OCI-LY1 (cell line): Measurements from ENCODE around the gene CIC.

Experiments
- H2AFZ ChIP-seq: fragments of 200-600 bp; sonication (generic), shearing (Covaris generic); 2 replicates; pipeline ENCODE4 v1.6.0; 2014; ENCODE audit warnings: antibody characterized with exemption, mild to moderate bottlenecking, low read length
- H3F3A ChIP-seq: fragments of 200-600 bp; sonication (generic), shearing (Covaris generic); 2 replicates; pipeline ENCODE4 v1.6.0; 2014; ENCODE audit warnings: mild to moderate bottlenecking, antibody characterized with exemption, low read length, moderate library complexity; ENCODE audit not compliant: insufficient read depth
- H3K27ac ChIP-seq: fragments of 200-600 bp; sonication (generic); 2 replicates; pipeline ENCODE4 v1.5.1; 2014; ENCODE audit warnings: low read length, mixed run types, mild to moderate bottlenecking, low read depth; ENCODE audit not compliant: poor library complexity, severe bottlenecking
- H3K27me3 ChIP-seq: fragments of 200-600 bp; sonication (generic); 2 replicates; pipeline ENCODE4 v1.6.0; 2014; ENCODE audit warnings: antibody characterized with exemption, mild to moderate bottlenecking, low read length, moderate library complexity; ENCODE audit not compliant: insufficient read depth
- H3K36me3 ChIP-seq: fragments of 200-600 bp; sonication (generic); 2 replicates; pipeline ENCODE4 v1.6.1; 2014; ENCODE audit warnings: mild to moderate bottlenecking, antibody characterized with exemption, low read length, moderate library complexity, mixed read lengths; ENCODE audit not compliant: insufficient read depth
- H3K4me1 ChIP-seq: fragments of 200-600 bp; sonication (generic); 2 replicates; pipeline ENCODE4 v1.5.1; 2014; ENCODE audit warnings: mild to moderate bottlenecking, low read length, moderate library complexity; ENCODE audit not compliant: insufficient read depth, severe bottlenecking
- H3K4me2 ChIP-seq: fragments of 200-600 bp; sonication (generic), shearing (Covaris generic); 2 replicates; pipeline ENCODE4 v1.6.1; 2014; ENCODE audit warnings: low read length
- H3K4me3 ChIP-seq: fragments of 200-600 bp; sonication (generic); 2 replicates; pipeline ENCODE4 v1.5.1; 2014; ENCODE audit warnings: low read length, low read depth, mild to moderate bottlenecking, mixed read lengths; ENCODE audit not compliant: poor library complexity, severe bottlenecking
- H3K79me2 ChIP-seq: fragments of 200-600 bp; shearing (Covaris generic); 2 replicates; pipeline ENCODE4 v1.6.1; 2016; ENCODE audit warnings: mixed run types, low read length, mixed read lengths; ENCODE audit not compliant: insufficient read depth
- H3K9ac ChIP-seq: fragments of 200-600 bp; sonication (generic), shearing (Covaris generic); 2 replicates; pipeline ENCODE4 v1.6.1; 2014; ENCODE audit warnings: mild to moderate bottlenecking, low read length, mixed read lengths
- H3K9me2 ChIP-seq: fragments of 200-600 bp; sonication (generic), shearing (Covaris generic); 2 replicates; pipeline ENCODE4 v1.6.1; 2014; ENCODE audit warnings: low read depth, mild to moderate bottlenecking, low read length, mixed read lengths
- H3K9me3 ChIP-seq: fragments of 200-600 bp; shearing (Covaris generic); 2 replicates; pipeline ENCODE4 v1.6.1; 2014; ENCODE audit warnings: low read length, mixed read lengths
- H4K20me1 ChIP-seq: fragments of 200-600 bp; sonication (generic), shearing (Covaris generic); 2 replicates; pipeline ENCODE4 v1.6.0; 2016; ENCODE audit warnings: mild to moderate bottlenecking, low read length; ENCODE audit not compliant: insufficient read depth
- CTCF ChIP-seq: fragments of 200-600 bp; sonication (generic), shearing (Covaris generic); IDR thresholded peaks from 2 replicates; pipeline ENCODE4 v1.5.1; 2017; ENCODE audit warnings: mild to moderate bottlenecking, antibody characterized with exemption, low read length, moderate library complexity, mixed read lengths
- EZH2 ChIP-seq: fragments of 200-600 bp; sonication (generic), shearing (Covaris generic); IDR thresholded peaks from 2 replicates; pipeline ENCODE4 v1.8.0; 2017; ENCODE audit warnings: borderline replicate concordance, mixed run types, mild to moderate bottlenecking, antibody characterized with exemption, low read length, moderate library complexity, mixed read lengths

CIC gene

GRCh38 chr19:42294471-42295137 is 25.6 kb downstream of the CIC start:
- no peak overlapping the region for H3K4me3 ChIP-seq
- H2AFZ ChIP-seq: no peak overlapping the region
- no peaks in the 10 kb centered on the region for H3K4me1 ChIP-seq
- H4K20me1 ChIP-seq: no peaks in the 10 kb centered on the region
- no peak overlapping the region for H3K4me2 ChIP-seq
- TF ChIP-seq CTCF: no peak
- no peak overlapping the region for H3K9ac ChIP-seq
- no peaks in the 10 kb centered on the region for H3K9me2 ChIP-seq
- no peaks in the 10 kb centered on the region for H3K79me2 ChIP-seq
- H3K27me3 ChIP-seq: no peaks in the 10 kb centered on the region
- H3K9me3 ChIP-seq: no peaks in the 10 kb centered on the region
- H3F3A ChIP-seq: no peaks in the 10 kb centered on the region
- H3K36me3 ChIP-seq: peaks cover 69% of the 10 kb centered on the region
- H3K27ac ChIP-seq: no peak overlapping the region

GRCh38 chr19:42295342-42295741 is 26.3 kb downstream of the CIC start:
- H3K27ac ChIP-seq: peak overlapping the region; percentile 21

GRCh38 chr19:42295831-42296525 is 26.9 kb downstream of the CIC start:
- Histone ChIP-seq H3K4me3 (no peak overlapping the region), H3K9me3 (no peaks in the 10 kb centered on the region), H3K4me1 (no peaks in the 10 kb centered on the region), H4K20me1 (no peaks in the 10 kb centered on the region), H2AFZ (no peak overlapping the region), H3F3A (no peaks in the 10 kb centered on the region), H3K4me2 (no peak overlapping the region), H3K27ac (peak overlapping the region; percentile 21), H3K9me2 (no peaks in the 10 kb centered on the region), H3K36me3 (peaks cover 60% of the 10 kb centered on the region), H3K79me2 (no peaks in the 10 kb centered on the region), H3K9ac (no peak overlapping the region), H3K27me3 (no peaks in the 10 kb centered on the region)
- no peak for TF ChIP-seq EZH2
- peak; percentile 97 for TF ChIP-seq CTCF

More at GRCh38 chr19:42295342-42295741, 26.3 kb downstream of the CIC start:
- H3F3A ChIP-seq: no peaks in the 10 kb centered on the region
- no peaks in the 10 kb centered on the region for H3K79me2 ChIP-seq
- H3K27me3 ChIP-seq: no peaks in the 10 kb centered on the region
- peaks cover 67% of the 10 kb centered on the region for H3K36me3 ChIP-seq
- H4K20me1 ChIP-seq: no peaks in the 10 kb centered on the region
- no peaks in the 10 kb centered on the region for H3K4me1 ChIP-seq
- H3K4me2 ChIP-seq: no peak overlapping the region
- no peak overlapping the region for H3K9ac ChIP-seq
- H3K9me3 ChIP-seq: no peaks in the 10 kb centered on the region
- H2AFZ ChIP-seq: no peak overlapping the region
- TF ChIP-seq EZH2 (no peak), CTCF (no peak)
- H3K4me3 ChIP-seq: no peak overlapping the region
- H3K9me2 ChIP-seq: no peaks in the 10 kb centered on the region
